VCaP (cell line): ENCODE data around the gene CD19.
"Not testable (repeated sequence)": the region's sequence is repeated elsewhere in the genome, so short reads cannot be mapped to it uniquely, and the experiment has no call there.

ENCODE experiments used
- H3K27ac ChIP-seq: fragments of 450-650 bp; 2 replicates; pipeline ENCODE4 v1.5.1; 2017
- TF ChIP-seq, protein P1 (sequence below): fragments of 450-650 bp; conservative IDR thresholded peaks from 2 replicates; pipeline ENCODE4 v1.5.1; 2017; ENCODE audit warnings: mild to moderate bottlenecking, moderate library complexity

Gene CD19

DNA sequence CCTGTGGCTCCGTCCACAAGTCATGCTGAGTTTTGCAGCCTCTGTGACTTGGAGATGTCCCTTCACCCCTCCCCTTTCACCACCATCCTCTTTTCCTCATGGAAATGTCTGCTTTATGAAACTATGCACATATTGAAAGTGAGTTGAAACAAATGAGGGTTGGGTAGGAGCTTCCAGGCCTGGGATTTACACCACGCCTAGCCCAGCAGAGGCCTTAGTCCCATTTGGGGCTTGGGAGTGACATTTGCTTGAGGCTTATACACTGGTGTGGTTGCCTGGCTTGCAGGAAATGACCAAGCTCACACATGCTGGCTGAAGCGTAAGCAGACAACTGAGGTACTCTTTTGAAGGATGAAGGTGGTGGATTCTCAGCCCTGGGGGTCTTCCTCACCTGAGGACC lies 32.3 kb downstream of the CD19 start:
- TF ChIP-seq, protein P1, sequence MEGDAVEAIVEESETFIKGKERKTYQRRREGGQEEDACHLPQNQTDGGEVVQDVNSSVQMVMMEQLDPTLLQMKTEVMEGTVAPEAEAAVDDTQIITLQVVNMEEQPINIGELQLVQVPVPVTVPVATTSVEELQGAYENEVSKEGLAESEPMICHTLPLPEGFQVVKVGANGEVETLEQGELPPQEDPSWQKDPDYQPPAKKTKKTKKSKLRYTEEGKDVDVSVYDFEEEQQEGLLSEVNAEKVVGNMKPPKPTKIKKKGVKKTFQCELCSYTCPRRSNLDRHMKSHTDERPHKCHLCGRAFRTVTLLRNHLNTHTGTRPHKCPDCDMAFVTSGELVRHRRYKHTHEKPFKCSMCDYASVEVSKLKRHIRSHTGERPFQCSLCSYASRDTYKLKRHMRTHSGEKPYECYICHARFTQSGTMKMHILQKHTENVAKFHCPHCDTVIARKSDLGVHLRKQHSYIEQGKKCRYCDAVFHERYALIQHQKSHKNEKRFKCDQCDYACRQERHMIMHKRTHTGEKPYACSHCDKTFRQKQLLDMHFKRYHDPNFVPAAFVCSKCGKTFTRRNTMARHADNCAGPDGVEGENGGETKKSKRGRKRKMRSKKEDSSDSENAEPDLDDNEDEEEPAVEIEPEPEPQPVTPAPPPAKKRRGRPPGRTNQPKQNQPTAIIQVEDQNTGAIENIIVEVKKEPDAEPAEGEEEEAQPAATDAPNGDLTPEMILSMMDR = no peak

DNA sequence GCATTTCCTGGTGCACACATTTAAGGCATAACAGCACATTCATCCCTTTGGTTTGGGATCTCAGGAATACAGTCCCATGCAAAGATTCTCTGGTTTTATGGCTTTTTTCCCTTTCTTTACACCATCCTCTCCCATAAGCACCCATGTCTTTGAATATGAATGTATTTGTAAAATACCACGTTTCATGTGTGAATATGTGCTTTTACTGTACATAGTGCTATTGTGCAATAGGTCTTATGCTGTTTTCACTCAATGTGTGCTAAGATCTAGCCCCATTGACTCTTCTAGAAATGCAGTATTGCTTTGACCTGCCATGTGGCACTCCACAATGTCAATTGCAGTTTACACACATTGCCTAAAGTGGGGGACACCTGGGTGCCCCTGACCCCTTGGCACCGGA lies 32.7 kb downstream of the CD19 start:
- TF ChIP-seq, protein P1 = no peak
- H3K27ac ChIP-seq = no peak overlapping the region

More for the DNA sequence above, 32.3 kb downstream of the CD19 start:
- no peak overlapping the region for H3K27ac ChIP-seq

DNA sequence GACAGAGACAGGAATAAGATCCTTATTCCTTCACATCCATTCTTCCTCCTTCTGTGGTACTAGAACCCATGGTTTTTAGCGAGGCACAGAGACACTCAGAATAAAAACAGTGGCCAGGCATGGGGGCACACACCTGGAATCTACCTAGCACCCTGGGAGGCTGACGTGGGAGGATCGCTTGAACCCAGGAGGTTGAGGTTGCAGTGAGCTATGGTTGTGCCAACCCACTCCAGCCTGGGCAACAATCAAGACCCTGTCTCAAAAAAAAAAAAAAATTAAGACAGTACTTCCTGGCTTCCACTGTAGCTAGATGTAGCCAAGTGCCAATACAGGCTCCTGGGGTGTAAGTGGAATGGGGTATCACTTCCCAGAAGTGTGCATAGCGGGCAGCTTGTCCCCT lies 35.4 kb downstream of the CD19 start:
- TF ChIP-seq, protein P1 = no peak
- H3K27ac ChIP-seq = no peak overlapping the region

DNA sequence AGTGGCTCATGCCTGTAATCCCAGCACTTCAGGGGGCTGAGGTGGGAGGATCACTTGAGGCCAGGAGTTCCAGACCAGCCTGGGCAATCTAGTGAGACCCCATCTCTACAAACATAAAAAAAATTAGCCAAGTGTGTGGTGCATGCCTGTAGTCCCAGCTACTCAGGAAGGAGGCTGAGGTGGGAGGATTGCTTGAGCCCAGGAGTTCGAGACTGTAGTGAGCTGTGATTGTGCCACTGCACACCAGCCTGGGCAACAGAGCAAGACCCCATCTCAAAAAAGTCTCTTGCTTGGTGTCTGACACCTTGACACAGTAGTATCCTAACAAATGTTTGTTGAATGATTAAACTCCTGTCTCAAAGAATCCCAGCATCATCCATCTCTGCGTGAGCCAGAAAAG lies 37.9 kb downstream of the CD19 start:
- H3K27ac ChIP-seq = not testable (repeated sequence)

DNA sequence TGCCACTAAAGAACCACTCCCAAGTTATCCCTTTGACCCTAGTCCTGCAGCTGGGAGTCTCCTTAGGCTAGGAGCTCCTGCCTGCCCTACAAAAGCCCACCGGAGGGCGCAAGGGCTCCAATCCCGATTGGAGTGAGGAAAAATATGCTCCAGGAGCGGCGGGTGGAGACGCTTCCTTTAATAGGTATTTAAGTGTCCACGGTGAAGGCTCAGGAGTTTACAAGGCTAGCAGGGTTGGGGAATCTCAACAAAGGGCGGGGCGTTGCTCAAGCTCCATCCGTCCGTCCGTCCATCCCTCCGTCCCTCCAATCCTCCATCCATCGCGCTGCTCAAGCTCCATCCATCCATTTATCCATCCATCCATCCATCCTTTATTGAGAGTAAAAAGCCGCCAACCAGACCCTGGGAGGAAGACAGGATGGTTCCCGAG lies 42.3 kb downstream of the CD19 start:
- TF ChIP-seq, protein P1 = peak; percentile 64
- peak overlapping the region; percentile 72 for H3K27ac ChIP-seq

DNA sequence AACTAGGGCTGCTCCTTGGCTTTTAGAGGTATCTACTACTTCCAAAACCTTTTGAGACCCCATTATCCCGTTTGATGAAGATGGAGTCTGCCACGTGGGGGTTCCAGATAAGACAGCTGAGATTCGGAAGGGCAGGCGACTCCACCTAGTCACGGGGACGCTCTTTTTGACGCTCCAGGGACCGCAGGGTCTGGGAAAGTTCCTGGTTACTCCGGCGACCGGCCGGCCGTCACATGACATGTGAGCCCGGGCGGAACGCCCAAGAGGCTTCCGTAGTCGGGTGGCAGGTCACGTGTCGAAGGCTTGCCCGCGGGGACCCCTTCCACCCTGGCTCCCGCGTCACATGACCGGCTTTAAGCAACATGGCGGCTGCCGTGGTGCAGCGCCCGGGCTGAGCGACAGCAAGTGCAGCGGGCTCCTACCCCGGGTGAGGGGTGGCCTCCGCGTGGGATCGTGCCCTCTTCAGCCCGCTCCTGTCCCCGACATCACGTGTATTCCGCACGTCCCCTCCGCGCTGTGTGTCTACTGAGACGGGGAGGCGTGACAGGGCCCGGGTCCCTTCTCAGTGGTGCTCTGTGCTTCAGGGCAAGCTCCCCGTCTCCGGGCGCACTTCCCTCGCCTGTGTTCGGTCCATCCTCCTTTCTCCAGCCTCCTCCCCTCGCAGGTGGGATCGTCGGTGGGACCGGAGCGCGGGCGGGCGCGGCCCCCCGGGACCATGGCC lies 42.8 kb downstream of the CD19 start, which contains the start of gene SPNS1:
TSS of gene SPNS1 (plus strand) at position 342 of the 721 bp plus-strand sequence. CDS start at position 716, 374 bp downstream.
- TF ChIP-seq, protein P1 = no peak
- peak within 1 kb of the TSS; percentile 72 for H3K27ac ChIP-seq

DNA sequence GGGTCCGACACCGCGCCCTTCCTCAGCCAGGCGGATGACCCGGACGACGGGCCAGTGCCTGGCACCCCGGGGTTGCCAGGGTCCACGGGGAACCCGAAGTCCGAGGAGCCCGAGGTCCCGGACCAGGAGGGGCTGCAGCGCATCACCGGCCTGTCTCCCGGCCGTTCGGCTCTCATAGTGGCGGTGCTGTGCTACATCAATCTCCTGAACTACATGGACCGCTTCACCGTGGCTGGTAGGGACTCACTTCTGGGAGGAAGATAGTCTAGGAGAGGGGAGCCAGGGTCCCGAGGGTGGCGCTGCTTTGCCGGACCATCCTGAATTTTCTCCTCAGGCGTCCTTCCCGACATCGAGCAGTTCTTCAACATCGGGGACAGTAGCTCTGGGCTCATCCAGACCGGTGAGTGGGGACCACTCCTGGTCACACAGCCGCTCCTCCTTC lies 43.4 kb downstream of the CD19 start:
- TF ChIP-seq, protein P1 = no peak
- peak overlapping the region; percentile 72; the same call in 1 of the 2 replicates for H3K27ac ChIP-seq
